ENCODE results near the gene MAPK12.

MAPK12 gene

DNA sequence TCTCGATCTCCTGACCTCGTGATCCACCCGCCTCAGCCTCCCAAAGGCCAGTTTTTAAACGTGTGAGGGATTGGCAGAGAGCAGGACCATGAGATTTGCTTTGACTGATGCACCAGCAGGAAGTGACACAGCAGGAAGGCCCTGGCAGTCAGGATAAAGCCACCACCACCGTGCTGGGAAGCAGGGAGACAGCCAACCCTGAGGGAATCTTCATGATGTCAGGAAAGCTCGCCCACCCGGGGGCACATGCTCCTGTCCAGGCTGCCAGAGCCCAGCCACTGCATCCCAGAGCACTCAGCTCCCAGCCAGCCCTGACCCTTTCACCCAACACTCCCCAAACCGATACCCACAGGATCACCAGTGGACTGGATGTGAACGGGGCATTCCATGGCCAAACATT lies 22.7 kb downstream of the MAPK12 start:
- in situ Hi-C loops (cut with MboI; ENCODE audit: low sequenced_read_pairs): no loop called here

DNA sequence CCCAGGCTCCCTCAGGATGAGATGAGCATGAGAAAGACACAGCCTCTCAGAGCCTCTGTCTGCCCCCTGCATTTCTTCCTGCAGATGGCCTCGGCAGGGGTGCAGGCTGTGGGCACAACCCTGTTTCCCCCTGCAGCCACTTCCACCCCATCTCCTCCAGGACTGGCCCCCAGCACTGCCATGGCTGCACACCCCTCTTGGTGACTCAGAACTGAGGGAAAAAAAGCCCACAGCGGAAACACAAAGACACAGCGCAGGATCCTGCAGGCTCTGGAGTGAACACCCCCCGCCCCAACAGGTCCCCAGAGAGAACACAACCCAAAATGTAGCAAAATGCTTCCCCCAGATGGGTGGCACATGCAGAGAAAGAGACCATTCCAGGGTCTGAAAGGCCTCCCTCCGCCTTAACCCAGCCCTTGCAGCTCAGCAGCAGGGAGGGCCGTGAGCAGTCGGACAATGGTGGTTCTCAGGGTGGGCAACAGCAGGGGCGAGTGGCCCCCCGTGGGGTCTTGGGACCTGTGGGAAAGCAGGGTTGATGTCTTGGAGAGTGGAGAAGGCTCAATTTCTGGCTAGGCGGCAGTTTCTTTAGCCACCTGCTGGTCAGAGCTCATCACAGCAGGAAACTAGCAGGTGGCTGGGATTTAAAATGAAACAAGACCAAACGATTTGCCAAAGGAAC lies 24.6 kb downstream of the MAPK12 start:
- in situ Hi-C loops (cut with MboI; ENCODE audit: low sequenced_read_pairs): no loop called here

DNA sequence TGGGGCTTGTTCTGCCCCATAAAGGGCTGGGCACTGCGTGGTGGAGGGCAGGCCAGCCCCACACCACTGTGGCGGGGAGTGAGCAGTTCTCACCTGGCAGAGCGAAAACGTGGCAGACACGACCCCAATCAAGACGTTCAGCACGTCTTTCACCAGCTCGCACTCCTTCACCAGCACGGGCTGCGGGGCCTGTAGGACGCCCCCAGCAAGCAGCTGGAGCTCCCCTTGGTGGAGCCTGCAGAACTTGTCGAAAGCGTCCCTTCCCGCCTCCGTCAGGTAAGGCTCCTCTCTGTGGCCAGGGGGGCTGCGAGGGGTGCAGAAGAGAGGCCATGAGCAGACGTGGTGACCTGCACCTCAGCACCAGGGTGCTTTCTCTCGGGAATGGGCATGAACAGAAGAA lies 28.3 kb downstream of the MAPK12 start:
- in situ Hi-C loops (cut with MboI; ENCODE audit: low sequenced_read_pairs): no loop called here

DNA sequence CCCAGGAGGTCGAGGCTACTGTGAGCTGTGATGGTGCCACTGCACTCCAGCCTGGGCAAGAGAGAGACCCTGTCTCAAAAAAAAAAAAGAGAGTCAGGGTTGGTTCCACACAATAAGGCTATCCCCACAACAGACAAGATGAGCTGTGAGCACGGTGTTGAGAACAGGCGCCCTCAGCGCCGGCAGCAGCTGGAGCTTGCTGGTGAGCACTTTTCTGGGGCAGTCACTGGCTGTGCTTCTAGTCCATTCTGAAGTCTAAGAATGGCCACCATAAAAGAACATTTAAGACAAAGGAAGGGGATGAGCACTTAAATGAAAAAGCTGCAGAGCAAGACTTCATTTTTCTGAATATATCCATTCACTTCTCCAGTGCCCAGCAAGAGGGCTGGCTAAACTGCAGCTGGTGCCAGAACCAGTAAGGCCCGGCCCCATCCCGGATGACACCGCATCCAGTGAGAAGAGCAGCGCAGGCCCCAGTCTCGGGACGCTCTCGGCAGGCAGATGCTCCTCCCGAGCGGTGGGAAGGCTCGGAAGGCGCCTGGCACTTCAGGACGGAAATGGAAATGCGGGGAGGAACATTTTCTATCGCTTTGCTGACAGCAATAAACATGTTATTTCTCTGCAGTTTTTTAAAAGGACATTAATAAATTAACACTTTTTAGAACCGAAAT lies 28.9 kb downstream of the MAPK12 start:
- in situ Hi-C loops (cut with MboI; ENCODE audit: low sequenced_read_pairs): no loop called here

DNA sequence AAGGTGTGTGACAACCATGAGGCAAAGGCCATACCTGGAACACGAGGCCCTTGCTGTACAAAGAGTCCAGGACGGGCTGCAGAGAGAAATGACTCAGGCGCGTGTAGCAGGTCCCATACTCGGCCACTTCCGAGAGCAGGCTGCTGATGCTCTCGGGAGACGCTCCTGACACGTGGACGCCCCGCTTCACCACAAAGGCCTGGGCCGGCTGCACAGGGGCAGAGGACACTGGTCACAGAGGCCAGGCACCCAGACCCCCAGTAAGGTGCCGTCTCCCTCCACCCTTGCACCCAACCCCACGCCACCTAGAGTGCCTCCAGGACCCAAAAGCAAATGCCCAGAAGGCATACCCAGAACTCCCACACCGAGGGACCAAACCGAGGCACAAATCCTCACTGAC lies 32.1 kb downstream of the MAPK12 start:
- in situ Hi-C loops (cut with MboI; ENCODE audit: low sequenced_read_pairs): no loop called here

DNA sequence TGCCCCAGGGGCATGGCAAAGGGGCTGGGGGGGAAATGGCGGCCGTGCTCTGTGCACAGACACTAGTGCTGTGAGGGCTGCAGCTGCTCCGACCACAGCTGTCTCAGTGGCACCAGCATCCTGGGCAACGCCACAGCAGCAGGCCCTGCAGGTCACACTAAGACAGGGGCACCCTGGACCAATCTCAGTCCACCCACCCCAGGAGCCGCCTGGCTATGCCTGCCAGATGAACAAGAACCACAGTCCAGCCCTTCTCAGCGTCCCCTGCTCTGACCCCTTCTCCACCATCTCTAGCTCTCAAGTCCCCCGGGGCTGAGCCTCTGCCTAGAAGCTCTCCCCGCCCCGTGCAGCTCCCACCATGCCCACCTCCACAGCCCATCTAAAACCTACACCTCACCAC lies 33.1 kb downstream of the MAPK12 start:
- in situ Hi-C loops (cut with MboI; ENCODE audit: low sequenced_read_pairs): no loop called here

DNA sequence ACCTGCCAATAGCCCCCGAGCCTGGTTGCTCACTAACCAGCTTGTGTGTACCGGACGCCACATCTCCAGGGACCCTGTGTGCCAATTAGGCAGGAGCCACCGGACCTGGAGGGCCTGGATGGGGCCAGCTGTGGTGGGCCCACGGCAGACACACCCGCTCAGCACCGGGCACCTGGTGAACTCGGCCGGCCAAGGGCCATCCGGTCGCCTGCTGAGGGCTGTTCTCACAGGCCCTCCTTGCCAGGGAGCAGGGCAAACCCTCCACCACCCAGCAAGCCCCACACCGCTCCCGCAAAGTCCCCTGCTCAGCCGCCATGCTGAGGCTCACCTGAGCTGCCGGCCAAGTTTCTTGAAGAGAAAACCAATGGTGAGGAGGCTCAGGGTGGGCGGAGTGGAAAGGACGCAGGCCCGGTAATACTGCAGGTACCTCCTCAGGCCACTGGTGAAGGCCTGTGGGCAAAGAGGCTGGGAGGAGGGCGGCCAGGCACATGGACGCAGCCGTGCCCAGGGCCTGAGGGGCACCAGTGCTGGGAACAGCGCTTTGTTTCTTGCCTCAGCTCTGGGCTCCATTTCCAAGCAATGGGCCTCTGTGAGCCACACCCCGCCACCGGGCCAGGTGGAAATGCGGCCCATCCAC lies 33.8 kb downstream of the MAPK12 start:
- in situ Hi-C loops (cut with MboI; ENCODE audit: low sequenced_read_pairs): no loop called here

DNA sequence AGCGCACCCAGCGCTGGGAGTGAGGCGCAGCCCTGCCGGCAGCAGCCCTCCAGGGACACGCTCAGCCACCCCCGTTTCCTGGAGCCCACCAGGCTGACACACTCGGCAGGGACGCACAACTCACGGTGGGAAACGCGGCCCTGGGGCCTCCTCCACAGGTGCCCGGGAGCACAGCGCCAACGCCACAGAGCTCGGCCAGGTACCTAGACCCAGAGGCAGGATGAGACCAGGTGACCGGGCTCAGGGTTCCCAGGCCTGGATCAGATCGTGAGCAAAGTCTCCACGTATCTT lies 34.7 kb downstream of the MAPK12 start:
- in situ Hi-C loops (cut with MboI; ENCODE audit: low sequenced_read_pairs): no loop called here

DNA sequence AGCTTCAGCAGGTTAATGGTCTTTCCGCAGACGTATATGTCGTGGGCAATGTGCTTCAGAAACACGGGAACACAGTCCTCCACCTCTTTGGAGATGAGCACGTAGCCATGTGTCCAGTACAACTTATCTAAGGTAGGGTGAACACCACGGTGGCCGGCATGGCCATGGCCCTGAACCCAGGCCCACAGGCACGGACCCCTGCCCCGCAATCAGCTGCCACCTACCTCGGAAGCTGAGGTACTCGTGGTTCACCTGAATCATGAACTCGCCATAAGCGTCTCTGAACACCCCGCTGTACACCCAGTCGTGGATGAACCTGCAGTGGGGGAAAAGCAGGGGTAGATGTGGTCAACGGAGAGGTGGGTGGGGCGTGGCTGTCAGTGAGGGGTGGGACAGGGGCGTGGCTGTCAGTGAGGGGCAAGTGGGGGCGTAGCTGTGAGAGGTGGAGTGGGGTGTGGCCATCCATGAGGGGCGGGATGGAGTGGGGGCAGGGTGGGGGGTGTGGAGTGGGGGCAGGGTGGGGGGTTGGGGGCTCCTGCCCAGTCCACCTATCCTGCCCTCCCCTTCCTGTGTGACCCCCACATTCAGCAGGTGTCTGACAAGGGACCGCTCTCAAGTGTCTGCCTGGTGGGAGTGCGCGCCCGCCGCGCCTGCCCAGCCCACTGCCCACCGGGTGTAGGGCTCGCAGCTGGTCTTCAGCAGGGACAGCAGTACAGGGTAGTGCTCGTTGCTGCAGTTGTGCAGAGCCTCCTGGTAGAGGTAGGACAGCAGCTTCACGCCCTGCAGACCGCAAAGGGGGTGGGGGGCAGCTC lies 35.2 kb downstream of the MAPK12 start:
- in situ Hi-C loops (cut with MboI; ENCODE audit: low sequenced_read_pairs): no loop called here

DNA sequence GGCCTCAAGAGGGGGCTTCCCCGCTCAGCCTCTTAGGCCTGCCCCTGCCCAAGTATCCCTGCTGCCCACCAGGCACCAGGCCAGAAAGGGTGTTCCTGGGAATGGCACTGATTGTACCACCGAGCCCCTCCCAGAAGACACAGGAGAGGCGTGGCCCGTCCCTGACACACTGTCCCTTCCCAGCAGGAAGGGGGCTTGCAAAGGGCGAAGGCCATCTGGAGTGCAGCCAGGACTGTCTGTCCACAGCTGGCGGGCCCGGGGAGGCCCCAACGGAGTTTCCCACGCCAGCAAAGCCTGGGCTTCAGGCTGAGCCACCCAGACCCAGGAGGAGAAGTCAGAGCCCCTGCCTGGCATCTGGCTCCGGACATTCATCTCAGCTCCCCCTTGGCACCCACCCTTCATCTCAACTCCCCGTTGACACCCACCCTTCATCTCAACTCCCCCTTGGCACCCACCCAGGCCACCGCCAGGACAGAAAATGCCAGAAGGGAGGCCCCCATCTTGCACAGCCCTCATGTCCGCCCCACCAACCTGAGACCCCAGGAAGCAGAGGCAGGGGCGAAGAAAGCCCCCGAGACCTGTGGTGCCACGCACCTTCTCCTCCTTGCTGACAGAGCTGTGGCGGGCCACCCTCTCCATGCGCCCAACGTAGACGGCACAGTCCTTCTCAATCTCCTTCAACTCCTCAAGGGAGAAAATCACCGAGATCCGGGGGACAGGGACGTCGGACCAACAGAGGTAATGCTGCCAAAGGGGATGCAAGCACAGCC lies 36.1 kb downstream of the MAPK12 start:
- in situ Hi-C loops (cut with MboI; ENCODE audit: low sequenced_read_pairs): no loop called here

DNA sequence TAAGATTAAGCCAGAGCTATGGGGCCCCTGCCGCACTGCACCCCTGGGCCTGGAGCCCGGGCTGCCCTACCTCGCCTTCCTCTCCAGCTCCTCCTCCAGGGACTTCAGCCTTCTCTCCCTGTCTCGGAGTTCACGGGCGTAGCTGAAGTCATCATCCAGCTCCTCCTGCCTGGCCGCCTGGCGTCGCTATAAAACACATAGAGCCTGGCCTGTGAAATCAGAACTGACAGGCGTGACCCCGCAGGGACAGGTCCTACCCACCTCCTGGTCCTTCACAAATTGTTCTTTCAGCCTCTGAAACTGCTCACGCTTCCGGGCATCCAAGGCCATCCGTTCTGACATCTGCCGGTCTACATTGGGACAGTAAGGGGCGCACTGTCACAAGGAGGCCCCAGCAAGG lies 37.4 kb downstream of the MAPK12 start:
- in situ Hi-C loops (cut with MboI; ENCODE audit: low sequenced_read_pairs): no loop called here

DNA sequence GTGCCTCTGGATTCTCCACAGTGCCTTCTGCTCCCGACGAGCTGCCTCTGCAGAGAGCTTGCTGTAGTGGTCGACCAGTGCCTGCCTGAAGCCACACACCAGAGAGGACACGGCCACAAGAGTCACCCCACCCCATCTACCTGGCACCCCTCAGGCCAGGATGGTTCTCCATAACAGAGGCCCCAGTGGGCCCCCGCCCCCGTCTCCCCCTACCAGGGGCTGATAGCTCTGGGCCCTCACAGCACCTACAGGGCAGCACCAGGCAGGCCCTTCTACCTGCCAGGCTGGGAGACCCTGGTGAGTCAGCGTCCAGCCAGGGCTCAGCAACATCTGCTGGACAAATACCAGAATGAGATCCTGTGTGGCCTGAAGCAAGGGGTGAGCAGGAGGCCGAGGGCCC lies 39.0 kb downstream of the MAPK12 start:
- in situ Hi-C loops (cut with MboI; ENCODE audit: low sequenced_read_pairs): no loop called here

DNA sequence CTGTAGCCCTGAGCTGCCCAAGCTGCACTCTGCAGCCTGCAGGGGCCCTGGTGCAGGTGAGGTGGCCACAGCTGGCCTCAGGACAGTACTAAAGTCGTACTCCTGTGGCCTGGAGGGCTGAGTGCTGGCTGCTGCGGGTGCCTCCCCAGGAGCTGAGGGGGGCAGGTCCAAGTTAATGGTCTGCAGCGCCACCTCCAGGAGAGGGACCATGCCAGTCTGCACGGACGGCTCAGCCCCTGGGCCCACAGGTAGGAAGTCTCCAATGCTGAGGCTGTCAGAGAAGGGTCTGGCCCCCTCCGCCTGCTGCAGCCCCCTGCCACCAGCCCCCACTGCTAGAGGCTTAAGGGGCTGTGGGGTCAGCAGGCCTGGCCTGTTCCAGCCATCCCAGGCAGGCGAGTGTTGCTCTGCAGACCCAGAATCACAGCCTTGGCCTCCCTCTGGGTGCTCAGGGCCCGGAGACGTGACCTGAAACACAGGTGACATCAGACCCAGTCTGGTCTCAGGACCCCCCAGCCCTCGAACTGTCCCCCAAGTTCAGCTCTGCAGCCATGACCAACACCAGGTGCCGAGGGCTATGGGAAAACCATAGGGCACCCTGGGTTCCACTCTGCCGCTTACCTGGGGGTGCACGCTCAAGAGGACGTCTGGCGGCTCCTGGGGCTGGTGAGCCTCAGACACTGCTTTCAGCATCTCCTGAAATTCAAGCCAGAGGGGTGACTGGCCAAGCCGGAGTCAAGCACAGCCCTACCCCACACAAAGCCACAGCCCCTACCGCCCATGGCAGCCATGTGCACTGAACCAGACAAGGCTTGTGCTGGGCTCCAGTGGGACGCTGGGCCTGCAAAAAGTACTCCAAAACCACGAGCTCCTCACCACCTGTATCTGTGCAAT lies 39.8 kb downstream of the MAPK12 start:
- in situ Hi-C loops (cut with MboI; ENCODE audit: low sequenced_read_pairs): no loop called here

DNA sequence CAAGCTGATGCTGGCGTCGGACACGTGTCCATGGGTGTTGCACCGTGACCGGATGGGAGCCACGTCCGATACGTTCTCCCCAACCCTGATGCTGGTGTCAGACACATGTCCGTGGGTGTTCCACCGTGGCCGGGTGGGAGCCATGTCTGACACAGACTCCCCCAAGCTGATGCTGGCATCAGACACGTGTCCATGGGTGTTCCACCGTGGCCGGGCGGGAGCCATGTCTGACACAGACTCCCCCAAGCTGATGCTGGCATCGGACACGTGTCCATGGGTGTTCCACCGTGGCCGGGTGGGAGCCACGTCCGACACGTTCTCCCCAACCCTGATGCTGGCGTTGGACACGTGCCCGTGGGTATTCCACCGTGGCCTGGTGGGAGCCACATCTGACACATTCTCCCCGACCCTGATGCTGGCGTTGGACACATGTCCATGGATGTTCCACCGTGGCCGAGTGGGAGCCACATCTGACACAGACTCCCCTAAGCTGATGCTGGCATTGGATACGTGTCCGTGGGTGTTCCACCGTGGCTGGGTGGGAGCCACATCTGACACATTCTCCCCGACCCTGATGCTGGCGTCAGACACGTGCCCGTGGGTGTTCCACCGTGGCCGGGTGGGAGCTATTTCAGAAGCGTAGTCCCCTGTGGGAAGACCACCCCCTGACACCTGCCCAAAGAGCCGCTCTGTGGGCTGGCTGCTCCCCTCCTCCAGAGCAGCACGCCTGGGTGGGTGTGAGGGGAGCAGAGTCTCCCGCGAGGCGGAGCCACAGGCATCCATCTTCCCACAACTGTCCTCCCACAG lies 40.7 kb downstream of the MAPK12 start:
- in situ Hi-C loops (cut with MboI; ENCODE audit: low sequenced_read_pairs): no loop called here

DNA sequence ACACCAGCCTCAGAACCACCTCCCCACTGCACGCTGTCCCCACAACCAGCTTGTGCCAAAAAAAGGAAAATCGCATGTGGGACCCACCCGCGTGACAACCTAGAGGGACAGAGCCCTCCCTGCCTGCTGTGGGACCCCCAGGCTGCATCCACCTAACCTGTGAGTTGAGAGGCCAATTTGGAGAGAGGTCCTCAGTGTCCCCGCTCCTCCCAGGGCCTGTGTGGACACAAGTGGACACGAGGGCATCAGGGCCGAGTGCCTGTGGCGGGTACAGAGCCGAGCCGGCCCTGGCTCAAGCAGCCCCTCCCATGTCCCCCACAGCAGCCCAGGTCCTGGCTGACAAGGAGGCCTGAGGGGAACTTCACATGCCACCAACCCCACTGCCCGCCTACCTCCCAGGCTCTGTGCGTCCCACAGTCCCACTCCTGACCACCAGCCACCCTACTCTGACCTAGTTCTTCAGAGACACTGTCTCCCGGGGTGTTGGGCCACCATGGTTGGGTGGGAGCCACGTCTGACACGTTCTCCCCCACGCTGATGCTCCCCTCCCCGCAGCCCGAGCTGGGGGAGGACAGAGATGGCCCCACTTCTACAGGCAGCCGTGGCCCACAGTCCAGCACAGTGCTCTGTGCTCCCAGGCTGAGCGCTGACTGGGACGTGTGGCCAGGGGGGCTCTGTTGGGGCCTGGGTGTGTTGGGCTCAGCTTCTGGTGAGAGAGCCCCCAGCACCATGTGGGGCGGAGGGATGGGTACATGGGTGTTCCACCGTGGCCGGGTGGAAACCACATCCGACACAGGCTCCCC lies 41.5 kb downstream of the MAPK12 start:
- in situ Hi-C loops (cut with MboI; ENCODE audit: low sequenced_read_pairs): no loop called here

DNA sequence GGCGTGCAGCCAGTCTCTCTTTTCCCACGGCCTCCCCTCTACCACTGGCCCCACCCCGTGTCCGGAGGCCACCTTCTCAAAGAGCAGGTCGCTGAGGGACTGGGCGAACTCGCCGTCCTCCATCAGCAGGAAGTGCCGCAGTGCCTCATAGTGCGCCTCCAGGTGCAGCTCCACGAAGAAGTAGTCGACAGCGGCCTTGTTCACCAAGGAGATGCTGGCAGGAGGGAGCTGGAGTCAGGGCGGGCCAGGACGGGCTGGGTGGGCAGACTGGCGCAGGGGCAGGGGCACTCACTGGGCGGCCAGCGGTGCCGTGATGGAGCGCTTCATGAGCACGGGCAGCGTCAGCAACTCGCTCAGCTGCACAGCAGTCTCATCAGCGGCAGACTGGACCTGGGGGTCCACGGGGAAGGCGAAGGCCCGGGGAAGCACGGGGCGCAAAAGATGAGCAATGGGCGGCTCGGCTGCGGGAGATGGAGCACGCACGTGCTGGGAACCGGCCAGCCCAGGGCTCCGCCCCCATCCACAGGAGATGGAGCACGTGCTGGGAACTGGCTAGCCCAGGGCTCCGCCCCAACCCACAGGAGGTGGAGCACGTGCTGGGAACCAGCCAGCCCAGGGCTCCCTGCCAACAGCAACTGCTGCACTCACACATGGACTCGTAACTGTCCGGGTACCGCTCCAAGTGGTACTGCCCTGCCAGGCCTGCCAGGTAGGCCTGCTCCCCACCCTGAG lies 42.3 kb downstream of the MAPK12 start:
- in situ Hi-C loops (cut with MboI; ENCODE audit: low sequenced_read_pairs): no loop called here

DNA sequence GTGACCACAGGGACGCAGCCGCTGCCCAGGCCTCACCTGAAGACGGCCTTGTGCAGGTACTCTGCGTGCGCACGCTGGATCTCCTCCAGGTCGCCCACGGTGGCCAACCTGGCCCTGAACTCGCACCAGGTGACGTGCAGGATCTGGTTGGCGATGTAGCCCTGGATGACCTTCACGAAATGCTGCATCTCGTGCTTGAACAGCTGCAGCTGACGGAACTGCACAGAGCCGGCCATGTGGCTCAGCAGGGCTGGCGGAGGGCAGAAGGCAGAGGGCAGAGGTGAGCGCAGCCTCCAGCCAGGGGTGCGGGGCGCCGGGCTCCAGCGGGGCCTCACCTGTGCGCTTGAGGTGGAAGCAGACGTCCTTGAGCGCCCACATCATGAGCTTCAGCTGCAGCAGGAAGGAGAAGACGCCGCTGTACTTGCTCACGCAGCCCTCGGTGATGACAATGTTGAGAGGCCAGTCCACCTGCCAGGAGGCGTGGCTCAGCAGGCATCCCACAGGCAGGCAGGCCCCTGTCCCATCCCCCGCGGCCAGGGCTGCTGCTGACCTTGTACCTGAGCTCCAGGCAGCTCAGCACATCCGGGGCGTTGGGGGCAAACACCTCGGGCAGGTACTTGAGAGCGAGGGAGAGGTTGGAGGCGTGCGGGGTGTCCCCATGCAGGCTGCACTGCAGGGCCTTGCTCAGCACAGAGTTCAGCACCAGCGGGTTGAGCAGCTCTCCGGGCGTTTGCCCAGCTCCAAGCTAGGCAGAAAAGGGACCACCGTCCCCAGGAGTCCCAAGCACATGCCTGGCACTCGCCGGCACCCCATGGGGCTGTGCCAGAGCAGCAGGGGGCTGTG lies 43.1 kb downstream of the MAPK12 start:
- in situ Hi-C loops (cut with MboI; ENCODE audit: low sequenced_read_pairs): no loop called here

Data from HL-60/S4 treated with retinoic acid at 250 ng/mL for 4 days and 3 days (cell line).